Esophagus muscularis mucosa (tissue), 4 donors: Measurements from ENCODE around the gene GLIS1. TPM values are rescaled to one million over a fixed set of nuclear protein-coding genes. Genes with fewer than 3 reads are reported as not detected.
"Not testable (repeated sequence)": the region's sequence is repeated elsewhere in the genome, so short reads cannot be mapped to it uniquely, and the experiment has no call there.

Source experiments
- DNase-seq: peaks from one replicate; pipeline ENCODE4 v3.0.0-alpha.2; 2017; ENCODE audit errors: extremely low spot score
- H3K27ac ChIP-seq, 4 donors: fragments of 200-600 bp; sonication (generic); replicated peaks in 1 of 4; 1 replicate in 3 of 4; 2 replicates in 1 of 4; pipeline ENCODE4 v1.5.1; 2016 to 2019; ENCODE audit warnings: mild to moderate bottlenecking in 1 of 4
- H3K27me3 ChIP-seq, 4 donors: fragments of 200-600 bp; sonication (generic); one replicate each; pipeline versions ENCODE4 v1.5.1 to v1.6.0; 2016 to 2019
- H3K36me3 ChIP-seq, 4 donors: fragments of 200-600 bp; sonication (generic); one replicate each; pipeline ENCODE4 v1.5.1; 2016 to 2019
- H3K4me1 ChIP-seq, 4 donors: fragments of 200-600 bp; sonication (generic); one replicate each; pipeline ENCODE4 v1.5.1; 2016 to 2019
- H3K4me3 ChIP-seq, 4 donors: fragments of 200-600 bp; sonication (generic); 1 replicate in 2 of 4; 2 replicates in 2 of 4; pipeline ENCODE4 v1.5.1; 2016 to 2019; ENCODE audit warnings: mild to moderate bottlenecking in 4 of 4, moderate library complexity in 1 of 4
- H3K9me3 ChIP-seq, 4 donors: fragments of 200-600 bp; sonication (generic); 1 replicate in 3 of 4; 2 replicates in 1 of 4; pipeline ENCODE4 v1.5.1; 2016 to 2019
- EP300 ChIP-seq: sonication (generic); formaldehyde crosslinking; IDR thresholded peaks from one replicate; pipeline ENCODE4 v1.6.1; 2017; ENCODE audit warnings: antibody characterized with exemption
- POLR2A ChIP-seq: fragments of 450-650 bp; IDR thresholded peaks from one replicate; pipeline ENCODE4 v1.6.1; 2017; ENCODE audit warnings: antibody characterized with exemption, moderate library complexity, mild to moderate bottlenecking, low read depth
- POLR2AphosphoS5 ChIP-seq, 2 donors: sonication (generic); formaldehyde crosslinking; IDR thresholded peaks; one replicate each; pipeline ENCODE4 v1.6.1; 2017; ENCODE audit warnings: antibody characterized with exemption in 2 of 2
- WGBS: methylation state at CpG from one replicate; pipeline ENCODE4 v1.1.5; 2018; 5-methylcytosine and 5-hydroxymethylcytosine counted together
- intact Hi-C: fragments of 100-400 bp; cut with DNase I; formaldehyde crosslinking; loops from one replicate; pipeline ENCODE4 v1.15.1; 2023
- total RNA-seq, 4 donors: library from RNA; depleted of rRNA; stranded (reverse); fragments of >200 nt; gene quantifications; one replicate each; pipeline versions ENCODE4 v1.1.0 to v1.2.1, GENCODE V29; 2016
- TF ChIP-seq, protein P1 (sequence below), 3 experiments: fragments of 200-600 bp in 2 of 3; fragments of 450-650 bp in 1 of 3; sonication (generic) in 2 of 3; IDR thresholded peaks; one replicate each; pipeline ENCODE4 v1.5.1; 2017 to 2019; ENCODE audit warnings: antibody characterized with exemption in 3 of 3, mild to moderate bottlenecking in 2 of 3, moderate library complexity in 1 of 3

The GLIS1 gene
- total RNA-seq, 4 donors from 2014 or later, result 0.17 to 0.42 TPM; not detected in 2

DNA sequence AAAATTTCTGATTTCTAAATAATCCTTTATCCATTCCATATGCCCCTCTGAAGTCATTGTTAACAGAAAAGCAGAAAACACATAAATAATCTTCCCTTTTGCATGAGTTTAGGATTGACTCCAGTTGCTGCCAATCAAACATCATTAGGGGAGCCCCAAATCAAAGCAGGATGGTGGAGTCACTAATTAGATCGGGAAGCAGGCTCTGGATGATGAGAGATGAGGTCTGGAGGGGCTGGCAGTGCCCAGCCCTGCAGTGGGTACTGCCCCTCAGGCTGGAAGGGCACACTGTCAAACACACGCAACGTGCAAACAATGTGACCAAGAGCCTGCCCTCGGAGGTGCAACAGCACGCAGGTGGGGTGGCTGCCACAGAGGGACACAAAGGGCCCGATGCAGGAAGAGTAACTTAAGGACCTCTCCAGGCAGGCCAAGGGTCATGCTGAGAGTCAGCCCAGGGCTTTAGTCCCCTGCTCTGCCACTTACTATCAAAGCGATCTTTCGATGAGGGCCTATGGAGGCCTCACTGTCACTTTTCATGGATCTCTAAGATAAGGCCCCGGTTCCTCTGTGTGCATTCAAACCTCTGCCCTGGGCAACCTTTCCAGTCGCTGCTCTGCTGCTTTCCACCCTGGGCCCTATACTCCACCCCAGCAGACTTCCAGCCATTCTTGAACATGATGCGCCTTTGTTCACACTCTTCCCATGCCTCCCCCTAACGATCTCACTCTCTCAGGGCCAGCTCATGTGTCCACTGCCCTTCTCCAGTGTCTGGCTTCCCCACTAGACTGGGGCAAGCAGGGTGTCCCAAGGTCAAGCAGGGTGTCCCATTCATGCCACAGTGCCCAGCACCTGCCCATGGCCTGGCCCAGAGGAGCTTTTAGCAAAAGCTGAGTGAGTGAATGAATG is 180.9 kb downstream of the GLIS1 start:
- Histone ChIP-seq H3K4me3 (no peak overlapping the region), H3K4me1 (no peaks in the 10 kb centered on the region), H3K27me3 (peaks cover 0 to 26% (median 0%) of the 10 kb centered on the region in 4 donors), H3K9me3 (no peaks in the 10 kb centered on the region), H3K27ac (no peak overlapping the region), H3K36me3 (no peaks in the 10 kb centered on the region)
- no peak for TF ChIP-seq POLR2A
- TF ChIP-seq, protein P1, sequence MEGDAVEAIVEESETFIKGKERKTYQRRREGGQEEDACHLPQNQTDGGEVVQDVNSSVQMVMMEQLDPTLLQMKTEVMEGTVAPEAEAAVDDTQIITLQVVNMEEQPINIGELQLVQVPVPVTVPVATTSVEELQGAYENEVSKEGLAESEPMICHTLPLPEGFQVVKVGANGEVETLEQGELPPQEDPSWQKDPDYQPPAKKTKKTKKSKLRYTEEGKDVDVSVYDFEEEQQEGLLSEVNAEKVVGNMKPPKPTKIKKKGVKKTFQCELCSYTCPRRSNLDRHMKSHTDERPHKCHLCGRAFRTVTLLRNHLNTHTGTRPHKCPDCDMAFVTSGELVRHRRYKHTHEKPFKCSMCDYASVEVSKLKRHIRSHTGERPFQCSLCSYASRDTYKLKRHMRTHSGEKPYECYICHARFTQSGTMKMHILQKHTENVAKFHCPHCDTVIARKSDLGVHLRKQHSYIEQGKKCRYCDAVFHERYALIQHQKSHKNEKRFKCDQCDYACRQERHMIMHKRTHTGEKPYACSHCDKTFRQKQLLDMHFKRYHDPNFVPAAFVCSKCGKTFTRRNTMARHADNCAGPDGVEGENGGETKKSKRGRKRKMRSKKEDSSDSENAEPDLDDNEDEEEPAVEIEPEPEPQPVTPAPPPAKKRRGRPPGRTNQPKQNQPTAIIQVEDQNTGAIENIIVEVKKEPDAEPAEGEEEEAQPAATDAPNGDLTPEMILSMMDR (IDR thresholded peaks at IDR 0.05), result no peak
- TF ChIP-seq EP300, result no peak
- no peak for TF ChIP-seq POLR2AphosphoS5 (IDR thresholded peaks at IDR 0.05)
- WGBS, result 86% methylated on average over 12 of the region's 12 CpGs
- DNase-seq, result no peak
- intact Hi-C loops, result no loop called here

DNA sequence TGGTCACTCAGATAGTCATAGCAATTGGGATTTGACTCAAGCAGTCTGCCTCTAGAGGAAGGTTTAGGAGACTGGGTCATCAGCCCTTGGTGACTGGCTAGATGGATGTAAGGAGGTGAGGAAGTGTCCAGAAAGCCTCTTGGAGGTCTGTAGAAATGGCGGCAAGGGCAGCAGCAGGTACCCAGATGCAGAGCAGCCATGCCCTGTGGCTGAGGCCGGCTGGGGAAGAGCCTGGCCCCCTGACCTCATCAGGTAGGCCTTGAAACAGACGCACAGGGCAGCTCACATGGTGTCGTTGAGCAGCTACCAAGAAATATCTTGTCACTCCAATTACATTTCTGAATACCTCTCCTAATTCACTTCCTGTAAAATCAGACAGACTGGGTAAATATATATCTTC is 181.6 kb downstream of the GLIS1 start:
- H3K36me3 ChIP-seq, result no peaks in the 10 kb centered on the region
- WGBS, result 82% methylated on average over 4 of the region's 4 CpGs
- no peak overlapping the region for H3K27ac ChIP-seq
- peaks cover 0 to 24% (median 0%) of the 10 kb centered on the region in 4 donors for H3K27me3 ChIP-seq
- H3K4me3 ChIP-seq, result no peak overlapping the region
- no peak for DNase-seq
- TF ChIP-seq EP300 (no peak), POLR2AphosphoS5 (IDR thresholded peaks at IDR 0.05) (no peak), POLR2A (no peak)
- TF ChIP-seq, protein P1 (IDR thresholded peaks at IDR 0.05), result no peak
- H3K9me3 ChIP-seq, result no peaks in the 10 kb centered on the region
- intact Hi-C loops, result no loop called here
- no peaks in the 10 kb centered on the region for H3K4me1 ChIP-seq

DNA sequence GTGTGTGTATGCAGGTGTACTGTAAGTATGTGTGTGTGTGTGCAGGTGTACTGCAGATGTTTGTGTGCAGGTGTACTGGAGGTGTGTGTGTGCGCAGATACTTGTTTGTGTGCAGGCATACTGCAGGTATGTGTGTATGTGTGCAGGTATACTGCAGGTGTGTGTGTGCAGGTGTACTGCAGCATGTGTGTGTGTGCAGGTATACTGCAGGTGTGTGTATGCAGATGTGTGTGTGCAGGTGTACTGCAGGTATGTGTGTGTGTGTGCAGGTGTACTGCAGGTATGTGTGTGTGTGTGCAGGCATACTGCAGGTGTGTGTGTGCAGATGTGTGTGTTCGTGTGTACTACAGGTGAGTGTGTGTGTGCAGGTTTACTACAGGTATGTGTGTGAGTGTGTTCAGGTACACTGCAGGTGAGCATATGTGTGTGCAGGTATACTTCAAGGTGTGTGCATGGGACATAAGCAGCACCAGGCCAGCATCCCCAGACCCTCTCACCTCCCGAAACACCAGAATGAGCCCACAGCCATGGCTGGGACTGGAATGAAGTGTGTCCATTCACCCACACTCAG is 182.2 kb downstream of the GLIS1 start:
- H3K36me3 ChIP-seq, result no peaks in the 10 kb centered on the region
- no peak overlapping the region for H3K4me3 ChIP-seq
- no peaks in the 10 kb centered on the region for H3K4me1 ChIP-seq
- WGBS, result 94% methylated on average over 3 of the region's 3 CpGs
- DNase-seq, result no peak
- TF ChIP-seq, protein P1 (IDR thresholded peaks at IDR 0.05), result no peak
- TF ChIP-seq POLR2AphosphoS5 (IDR thresholded peaks at IDR 0.05) (no peak), POLR2A (no peak), EP300 (no peak)
- H3K27ac ChIP-seq, result no peak overlapping the region
- no peaks in the 10 kb centered on the region for H3K9me3 ChIP-seq
- H3K27me3 ChIP-seq, result peaks cover 0 to 18% (median 0%) of the 10 kb centered on the region in 4 donors
- intact Hi-C loops, result no loop called here

DNA sequence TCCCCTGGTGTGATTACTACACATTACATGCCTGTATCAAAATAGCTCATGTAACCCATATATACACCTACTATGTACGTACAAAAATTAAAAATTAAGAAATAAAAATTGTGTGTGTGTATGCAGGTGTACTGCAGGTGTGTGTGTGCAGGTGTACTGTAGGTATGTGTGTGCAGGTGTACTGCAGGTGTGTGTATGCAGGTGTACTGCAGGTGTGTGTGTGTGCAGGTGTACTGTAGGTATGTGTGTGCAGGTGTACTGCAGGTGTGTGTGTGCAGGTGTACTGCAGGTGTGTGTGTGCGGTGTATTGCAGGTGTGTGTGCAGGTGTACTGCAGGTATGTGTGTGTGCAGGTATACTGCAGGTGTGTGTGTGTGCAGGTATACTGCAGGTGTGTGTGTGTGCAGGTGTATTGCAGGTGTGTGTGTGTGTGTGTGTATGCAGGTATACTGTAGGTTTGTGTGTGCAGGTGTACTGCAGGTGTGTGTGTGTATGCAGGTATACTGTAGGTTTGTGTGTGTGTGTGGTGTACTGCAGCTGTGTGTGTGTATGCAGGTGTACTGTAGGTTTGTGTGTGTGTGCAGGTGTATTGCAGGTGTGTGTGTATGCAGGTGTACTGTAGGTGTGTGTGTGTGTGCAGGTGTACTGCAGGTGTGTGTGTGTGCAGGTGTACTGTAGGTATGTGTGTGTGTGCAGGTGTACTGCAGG is 183.2 kb downstream of the GLIS1 start:
- H3K27me3 ChIP-seq, H3K36me3 ChIP-seq, DNase-seq, intact Hi-C loops, H3K27ac ChIP-seq, H3K4me1 ChIP-seq, H3K4me3 ChIP-seq, H3K9me3 ChIP-seq: not testable (repeated sequence)
- WGBS, result 91% methylated on average over 2 of the region's 2 CpGs
